NCI-H748 treated with DMSO at 0.1 percent for 48 hours (cell line): ENCODE data around the gene KBTBD2.
"Not testable (repeated sequence)": the region's sequence is repeated elsewhere in the genome, so short reads cannot be mapped to it uniquely, and the experiment has no call there.

ENCODE experiments used
- DNase-seq: peaks from one replicate; lab custom pipeline; 2025; lab: John Stamatoyannopoulos, UW

Gene KBTBD2

DNA sequence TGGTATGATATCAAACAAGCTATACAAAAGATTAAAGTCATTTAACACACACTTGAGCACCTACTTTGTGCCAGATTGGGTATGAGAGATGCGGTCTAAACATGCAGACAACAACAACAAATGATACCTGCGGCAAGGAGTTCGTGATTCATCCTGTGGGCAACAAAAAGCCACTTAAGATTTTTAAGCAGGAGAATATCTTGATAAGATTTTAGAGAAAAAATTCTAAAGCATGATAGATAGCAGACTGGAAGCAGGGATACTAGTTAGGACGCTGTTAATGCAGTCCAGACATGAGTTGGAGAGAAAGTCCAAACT, 1.6 kb upstream of the KBTBD2 start:
- DNase-seq = no peak

DNA sequence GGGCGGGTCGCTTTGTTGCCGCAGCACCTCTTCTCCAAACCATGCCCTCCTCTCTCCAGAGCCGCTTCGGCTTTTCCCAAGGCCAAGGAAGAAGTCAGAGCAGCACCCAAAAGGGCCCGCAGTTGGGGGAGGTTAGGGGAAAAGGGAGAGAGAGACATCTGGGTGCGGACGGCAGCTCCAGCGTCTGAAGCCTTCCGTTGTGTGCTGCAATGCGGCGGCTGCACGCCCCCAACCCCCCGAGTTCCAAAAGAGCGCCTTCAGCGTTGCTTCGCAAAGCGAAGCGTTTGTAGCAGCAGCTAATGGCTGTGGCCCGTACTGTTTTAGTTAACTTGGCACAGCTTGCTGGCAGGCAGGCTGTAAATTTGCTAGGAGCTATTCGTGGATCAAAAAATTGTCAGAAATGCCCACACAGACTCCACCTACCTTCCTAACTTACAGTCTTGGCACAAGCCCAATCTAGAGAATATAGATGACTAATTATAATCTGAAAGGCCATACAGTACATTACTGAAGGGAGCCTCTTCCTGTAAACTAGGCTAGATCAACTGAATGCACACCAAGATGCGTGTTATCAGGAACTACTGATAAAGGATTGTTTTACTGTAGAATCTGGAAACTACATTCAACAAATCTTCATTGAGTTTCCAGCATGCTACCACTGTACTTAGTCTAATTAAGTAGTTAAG, 1.1 kb upstream of the KBTBD2 start:
- DNase-seq = peak; percentile 48

DNA sequence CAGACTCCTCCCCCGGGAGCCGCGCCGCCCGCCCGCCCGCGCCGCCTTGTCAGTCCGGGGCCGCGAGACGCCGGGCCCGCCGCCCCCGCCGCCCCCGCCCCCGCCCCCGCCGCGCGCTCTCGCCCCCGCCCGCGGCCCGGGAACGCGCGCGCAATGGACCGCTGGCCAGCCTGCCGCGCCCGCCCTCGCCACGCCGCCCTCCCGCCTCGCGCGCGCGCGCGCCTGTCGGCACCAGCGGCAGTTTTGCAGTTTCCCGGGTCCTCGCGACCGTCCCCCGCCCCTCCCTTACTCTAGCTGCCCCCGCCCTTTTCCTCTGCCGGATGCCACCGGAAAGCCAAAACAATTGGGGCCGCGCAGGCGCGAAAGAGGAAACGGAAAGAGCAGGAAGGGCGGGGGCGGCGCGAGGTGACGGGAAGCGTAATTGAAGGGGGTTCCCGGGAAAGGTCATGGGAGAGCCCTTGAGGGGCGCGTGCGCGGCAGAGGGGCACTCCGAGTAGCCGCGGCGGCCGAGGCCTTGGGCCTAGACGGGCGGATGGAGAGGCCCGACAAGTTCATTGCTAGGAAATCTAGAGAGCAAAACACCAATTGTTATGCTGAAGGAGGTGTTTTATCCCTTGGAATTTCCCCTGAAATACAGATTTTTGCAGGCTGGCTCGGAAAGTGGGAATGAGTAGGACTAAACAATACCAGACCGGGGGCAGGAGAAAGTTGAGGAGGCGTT, 400 bp upstream of the KBTBD2 start:
- peak; percentile 90 for DNase-seq

DNA sequence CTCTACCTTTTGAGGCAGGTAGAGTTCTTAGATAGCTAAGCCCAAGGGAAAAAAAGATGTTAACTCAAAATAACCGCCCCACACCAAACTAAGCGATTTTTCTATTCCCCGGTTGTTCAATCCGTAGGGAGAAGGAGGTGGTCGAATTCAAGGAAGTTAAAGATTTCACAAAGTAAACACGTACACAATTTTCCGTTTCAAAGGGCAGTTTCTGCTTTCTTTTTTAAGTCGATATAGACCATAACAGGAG, 842 bp downstream of the KBTBD2 start:
- DNase-seq = no peak

DNA sequence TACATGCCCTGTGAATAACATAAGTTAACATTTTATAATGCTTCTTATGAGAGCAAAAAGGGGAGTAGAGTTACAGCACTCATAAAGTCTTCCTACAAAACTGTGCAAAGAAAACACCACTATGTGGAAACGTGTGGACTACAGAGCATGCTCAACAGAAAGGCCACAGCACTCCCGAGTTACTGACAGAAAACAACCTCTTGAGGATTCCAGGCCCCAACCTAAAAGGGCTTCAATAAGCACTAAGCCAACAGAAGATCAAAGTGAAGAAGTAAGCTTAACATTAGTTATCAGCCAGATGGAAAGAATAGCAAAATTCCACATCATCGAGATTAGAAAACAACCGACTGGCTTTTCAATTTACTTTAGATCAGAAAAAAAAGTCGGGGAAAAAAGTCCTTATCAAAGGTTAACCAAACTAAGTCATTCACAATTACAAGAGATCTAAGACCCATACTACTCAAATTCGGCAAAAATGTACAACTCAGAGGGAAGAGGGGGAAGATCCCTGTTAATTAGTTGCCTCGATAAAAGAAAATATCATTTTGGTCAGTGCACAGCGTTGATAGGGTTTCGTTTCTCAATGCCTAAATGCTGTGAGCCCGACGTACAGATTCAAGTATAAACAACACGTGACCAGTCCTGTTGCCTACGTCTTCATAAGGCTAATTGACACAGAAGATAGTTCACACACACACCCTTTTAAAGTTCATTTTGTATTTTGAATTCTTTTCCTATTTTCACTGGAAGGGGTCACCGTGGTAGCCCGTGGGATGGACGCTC, 1.4 kb downstream of the KBTBD2 start:
- peak; percentile 44 for DNase-seq

DNA sequence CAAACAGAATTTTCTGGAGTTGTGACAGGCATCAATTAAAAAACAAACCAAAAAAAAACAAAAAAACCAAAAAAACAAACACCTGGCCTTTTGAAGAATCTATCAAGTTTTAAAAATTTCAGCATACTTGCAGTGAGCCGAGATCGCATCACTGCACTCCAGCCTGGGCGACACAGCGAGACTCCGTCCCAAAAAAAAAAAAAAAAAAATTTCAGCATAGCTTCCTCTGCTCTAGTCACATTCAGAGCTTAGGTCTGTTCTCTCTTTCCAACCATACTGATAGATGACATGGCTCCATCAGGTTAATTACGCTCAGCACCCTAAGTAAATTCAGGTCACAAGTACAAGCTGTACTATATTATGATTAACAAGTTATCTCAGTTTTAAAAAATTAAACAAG, 3.1 kb downstream of the KBTBD2 start:
- DNase-seq = no peak

DNA sequence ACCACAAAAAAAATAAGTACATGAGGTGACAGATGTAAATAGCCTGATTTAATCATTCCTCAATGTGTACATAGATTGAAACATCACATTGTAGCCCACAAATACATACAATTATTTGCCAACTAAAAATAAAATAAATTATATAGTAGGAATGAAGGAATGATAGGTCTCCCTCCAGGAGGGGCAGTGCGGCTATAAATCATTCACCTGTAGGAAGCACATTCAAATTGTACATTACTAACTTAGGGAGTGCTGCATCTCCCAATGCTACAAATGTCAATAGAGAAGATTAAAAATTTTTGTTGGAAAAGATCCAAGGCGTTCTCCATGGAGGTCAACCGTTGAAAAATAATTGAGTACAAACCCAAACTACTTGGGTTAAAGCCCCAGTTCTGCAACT, 4.2 kb downstream of the KBTBD2 start:
- DNase-seq = no peak

DNA sequence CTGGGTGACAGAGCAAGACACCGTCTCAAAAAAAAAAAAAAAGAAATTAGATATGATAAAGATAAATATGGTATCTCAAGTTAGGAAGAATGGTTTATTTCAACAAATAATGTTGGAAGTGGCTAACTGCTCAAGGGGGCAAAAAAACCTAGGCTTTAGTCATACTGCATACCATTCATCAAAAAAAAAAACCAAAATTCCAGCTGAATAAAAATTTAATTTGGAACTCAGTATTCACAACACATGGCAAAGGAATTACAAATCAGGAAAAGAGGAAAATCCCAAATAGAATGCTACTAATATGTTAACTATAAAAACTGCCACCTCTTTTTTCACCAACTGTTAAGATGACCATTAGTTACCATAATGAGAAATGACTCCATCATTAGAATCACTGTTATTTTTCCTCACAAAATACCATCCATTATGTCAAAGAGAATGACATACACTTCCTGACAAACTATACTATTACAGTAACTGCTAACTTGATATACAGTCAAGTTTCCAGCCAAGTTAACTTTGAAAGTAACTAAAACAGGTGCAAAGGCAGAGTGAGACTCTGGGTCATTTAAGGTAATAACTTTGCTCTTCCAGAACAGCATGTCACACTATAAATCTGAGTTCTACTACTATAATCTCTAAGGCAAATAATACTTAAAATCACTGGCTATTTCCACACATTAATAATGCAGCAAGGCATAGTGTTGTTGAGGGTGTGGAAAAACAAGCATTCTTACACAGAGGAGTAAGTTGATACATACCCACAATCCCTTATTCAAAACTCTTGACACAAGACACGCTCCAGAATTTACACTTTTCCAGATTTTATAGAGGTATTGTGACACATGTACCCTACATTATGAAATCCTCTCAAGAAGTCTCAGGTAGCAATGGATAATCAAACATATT, 10.2 kb downstream of the KBTBD2 start:
- no peak for DNase-seq

DNA sequence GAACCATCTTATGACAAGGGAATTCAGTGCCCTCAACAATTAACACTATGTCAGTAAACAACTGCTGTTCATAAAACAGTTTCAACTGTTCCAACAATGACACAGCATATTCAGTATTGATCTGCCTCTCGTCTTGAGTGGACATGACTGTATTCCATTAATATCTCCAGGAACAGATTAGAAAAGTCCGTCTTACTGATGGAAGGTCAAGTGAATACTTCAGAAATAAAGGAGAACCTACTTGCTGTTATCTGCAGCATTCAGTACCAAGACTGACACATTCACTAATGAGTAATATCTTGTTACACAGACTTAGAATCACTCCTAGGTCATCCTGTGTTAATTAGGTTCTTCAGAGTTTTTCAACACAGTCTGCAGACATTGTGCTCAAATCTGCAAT, 12.1 kb downstream of the KBTBD2 start:
- no peak for DNase-seq

DNA sequence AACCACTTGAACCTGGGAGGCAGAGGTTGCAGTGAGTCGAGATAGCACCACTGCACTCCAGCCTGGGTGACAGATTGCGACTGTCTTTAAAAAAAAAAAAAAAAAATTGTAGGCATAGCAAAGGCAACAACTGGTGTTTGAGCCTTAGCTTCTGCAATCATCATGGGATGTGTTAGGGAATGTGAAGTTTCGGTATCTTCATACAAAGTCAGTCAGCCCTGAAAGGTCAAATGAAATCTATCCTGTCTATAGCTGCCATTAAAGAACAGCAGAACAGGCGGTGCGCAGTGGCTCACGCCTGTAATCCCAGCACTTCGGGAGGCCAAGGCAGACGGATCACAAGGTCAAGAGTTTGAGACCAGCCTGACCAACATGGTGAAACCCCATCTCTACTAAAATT, 13.5 kb downstream of the KBTBD2 start:
- not testable (repeated sequence) for DNase-seq

DNA sequence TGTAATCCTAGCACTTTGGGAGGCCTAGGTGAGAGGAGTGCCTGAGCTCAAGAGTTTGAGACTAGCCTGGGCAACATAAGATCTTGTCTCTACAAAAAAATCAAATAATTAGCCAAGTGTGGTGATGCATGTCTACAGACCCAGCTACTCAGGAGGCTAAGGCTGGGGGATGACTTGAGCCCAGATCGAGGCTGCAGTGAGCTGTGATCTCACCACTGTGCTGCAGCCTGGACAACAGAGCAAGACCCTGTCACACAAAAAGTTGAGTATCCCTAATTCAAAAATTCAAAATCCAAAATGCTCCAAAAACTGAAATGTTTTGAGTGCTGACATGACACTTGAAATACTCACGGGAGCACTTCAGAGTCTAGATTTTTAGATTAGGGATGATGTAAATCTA, 19.1 kb downstream of the KBTBD2 start:
- DNase-seq = no peak

DNA sequence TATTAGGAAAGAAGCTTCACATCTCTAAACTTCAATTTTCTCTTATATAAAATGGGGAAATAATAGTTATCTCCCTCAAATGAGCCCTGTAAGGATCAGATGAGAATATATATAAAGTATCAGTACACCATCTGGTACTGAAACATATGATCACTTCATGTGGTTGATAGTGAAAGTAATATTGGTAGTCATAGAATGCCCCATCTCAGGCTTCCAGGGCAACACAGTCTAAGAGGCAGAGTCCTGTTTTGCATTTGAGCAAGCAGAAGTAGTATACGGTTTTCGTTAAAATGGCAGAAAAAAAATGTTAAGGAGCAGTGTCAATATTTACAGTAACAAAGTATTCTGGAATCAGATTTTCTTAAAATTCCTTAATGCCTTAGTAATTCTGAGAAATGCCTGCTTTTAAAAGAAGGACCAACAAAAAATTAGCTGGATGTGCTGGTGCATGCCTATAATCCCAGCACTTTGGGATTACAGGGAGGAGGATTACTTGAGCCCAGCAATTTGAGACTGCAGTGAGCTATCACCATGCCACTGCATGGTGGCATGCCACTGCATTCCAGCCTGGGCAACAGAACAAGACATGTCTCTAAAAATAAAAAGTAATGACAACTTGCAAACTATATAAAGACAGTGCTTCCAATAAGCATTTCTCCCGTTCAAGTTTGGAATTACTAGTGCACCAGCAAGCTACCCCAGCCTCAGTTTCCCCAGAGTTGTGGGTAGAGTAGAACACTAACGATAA, 19.8 kb downstream of the KBTBD2 start:
- DNase-seq = no peak

DNA sequence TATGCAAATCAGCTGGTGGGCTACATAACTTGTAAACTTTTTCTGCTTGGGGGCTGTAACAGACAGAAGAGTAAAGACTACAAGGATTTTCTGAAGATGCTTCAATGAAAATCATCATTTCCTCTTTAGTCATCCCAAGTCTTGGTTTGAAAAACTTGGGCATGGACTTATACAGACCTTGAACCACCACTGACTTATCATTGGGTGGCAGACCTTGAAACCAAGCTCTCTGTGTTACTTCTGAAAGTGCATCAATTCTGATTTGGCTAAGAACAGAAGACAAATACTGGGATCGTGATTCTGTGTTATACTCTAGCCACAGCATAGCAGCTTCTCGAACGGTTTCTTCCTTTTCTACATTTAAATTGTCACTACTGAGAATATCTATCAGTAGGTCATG, 21.3 kb downstream of the KBTBD2 start:
- DNase-seq = no peak

DNA sequence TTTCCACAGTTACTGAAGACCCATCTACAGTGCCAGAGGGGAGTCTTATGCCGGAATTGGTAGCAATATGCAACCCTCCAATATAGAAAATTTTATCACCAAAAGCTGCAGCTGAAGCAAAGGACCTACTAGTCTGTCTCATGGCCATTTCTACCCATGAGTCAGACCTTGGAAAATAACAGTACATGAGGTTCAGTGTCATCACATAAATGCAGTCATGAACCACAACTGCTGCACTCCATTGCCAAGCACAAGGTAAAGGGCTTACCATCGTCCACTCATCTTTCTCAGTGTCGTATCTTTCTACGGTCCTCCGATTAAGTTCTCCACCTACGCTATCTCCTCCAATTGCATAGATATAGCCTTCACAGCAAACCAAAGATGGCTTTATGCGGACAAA, 21.8 kb downstream of the KBTBD2 start:
- DNase-seq = no peak

DNA sequence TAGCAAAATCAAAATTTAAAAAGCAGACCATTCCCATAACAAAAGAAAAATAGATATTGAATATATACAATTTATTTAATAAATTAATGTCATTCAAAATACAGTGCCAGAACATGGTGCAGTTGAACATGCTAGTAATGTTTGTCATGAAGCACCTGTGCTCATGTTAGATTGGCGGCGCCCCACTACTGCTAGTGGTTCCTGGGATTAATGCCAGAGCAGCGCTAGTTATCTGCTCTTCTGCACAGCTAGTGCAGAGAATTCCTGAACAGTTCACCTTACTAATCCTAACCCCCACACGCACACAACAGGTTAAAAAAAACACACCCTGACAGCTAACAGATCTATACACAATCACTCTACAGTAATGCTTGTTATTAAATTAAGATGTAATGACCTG, 23.4 kb downstream of the KBTBD2 start:
- no peak for DNase-seq

DNA sequence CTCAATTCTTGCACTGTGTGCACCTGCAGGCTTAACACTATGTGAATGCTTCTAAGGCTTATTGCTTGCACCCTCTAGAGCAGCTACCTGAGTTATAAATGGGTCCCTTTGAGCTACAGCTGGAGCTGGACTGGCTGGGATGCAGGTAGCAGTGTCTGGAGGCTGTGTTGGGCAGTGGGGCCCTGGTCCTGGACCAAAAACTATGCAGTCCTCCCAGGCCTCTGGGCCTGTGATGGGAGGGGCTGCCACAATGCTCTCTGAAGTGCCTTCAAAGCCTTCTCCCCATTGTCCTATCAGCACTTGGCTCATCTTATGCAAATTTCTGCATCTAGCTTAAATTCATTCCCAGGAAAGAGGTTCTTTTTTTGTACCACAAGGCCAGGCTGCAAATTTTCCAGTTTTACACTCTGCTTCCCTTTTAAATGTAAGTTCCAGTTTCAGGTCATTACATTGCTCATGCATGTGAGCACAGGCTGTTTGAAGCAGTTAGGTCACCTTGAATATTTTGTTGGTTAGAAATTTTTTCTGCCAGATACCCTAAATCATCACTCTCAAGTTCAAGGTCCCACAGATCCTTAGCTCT, 26.0 kb downstream of the KBTBD2 start:
- DNase-seq = no peak

DNA sequence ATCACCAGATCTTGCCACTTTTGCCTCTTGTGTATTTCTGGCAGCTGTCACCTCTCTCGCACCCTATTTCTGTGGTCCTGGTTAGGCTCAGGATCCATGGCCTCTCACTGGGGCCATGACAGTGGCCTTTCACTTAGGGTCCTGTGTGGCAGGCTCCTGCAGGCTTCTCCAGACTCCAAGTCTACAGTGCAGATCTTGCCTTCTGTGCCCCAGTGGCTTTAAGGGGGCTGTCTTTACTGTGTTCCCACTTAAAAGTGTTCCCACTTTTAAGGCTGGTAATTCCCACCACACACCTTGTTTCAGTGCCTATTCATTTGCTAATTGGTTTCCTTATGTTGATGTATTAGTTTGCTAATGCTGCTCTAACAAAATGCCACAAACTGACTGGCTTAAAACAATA, 27.7 kb downstream of the KBTBD2 start:
- not testable (repeated sequence) for DNase-seq

DNA sequence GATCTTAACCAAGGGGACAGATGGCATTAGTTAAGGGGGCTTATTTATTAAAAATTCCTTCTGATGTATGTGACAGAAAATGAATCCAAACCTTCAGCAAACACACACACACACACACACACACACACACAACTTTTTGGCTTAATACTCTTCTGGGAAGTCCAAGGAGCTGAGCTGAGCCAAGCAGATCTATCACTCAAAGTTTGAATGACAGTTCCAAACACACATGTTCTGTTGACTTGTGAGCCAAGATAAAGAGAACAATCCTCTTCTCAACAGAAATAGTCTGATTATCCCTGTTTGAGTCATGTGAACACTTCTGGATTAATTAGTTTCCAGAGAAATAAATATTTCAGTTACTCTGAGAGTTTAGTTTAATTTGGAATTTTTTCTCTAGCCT, 31.5 kb downstream of the KBTBD2 start:
- no peak for DNase-seq

DNA sequence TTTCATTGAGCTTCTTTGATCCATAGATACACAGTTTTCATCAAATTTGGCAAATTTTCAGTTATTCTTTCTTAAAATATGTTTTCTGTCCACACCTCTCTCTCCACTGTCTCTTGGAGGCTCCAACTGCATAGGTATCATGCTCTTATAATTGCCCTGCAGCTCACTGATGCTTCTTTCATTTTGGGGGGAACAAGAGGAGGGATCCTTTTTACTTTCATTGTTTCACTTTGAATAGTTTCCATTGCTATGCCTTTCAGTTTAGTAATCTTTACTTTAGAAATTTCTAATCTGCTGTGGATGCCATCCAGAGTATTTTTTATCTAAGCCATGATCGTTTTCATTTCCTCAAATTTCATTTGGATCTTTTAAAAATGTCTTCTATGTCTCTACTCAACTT, 32.9 kb downstream of the KBTBD2 start:
- DNase-seq = no peak

DNA sequence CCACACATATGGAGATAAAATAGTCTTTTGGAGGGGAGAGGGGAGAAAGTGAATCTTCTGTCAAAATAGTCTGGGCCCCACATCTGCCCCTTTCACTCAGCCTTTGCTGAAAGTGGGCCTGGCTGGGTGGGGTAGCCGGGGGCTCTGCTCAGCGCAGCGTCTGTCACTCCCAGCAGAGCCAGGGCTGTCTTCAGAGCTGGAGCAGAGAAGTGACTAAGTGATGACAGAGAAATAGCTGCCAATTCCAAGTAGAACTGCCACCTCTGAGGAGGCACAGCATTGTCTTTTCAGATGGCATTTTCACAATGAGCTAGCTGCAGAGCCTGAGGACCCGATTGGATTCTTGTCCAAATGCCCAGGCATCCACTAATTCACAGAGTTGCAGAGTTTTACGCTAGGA, 34.5 kb downstream of the KBTBD2 start:
- not testable (repeated sequence) for DNase-seq
